ENCODE measurements around the gene AP1B1. TPM values are rescaled to one million over a fixed set of nuclear protein-coding genes. Genes with fewer than 3 reads are reported as not detected.

AP1B1 gene
- total and polyA plus RNA-seq, 2 of the 13 experiments (the other 11 are each of a cell fraction or from before 2014, with no cell fraction given), result 26.6 to 29.7 TPM

GRCh38 chr22:29306175-29306834 is 82.1 kb downstream of the AP1B1 start, which contains the start of gene GAS2L1 (continued):
- TF ChIP-seq MYC (CRISPR knock-in tag; IDR thresholded peaks at IDR 0.05; ENCODE audit: borderline replicate concordance) (peak; percentile 73; the same call in 1 of the 2 replicates), GFI1 (CRISPR knock-in tag; IDR thresholded peaks at IDR 0.05; ENCODE audit: borderline replicate concordance) (peak; percentile 66; the same call in 1 of the 2 replicates), ZNF563 (CRISPR knock-in tag; IDR thresholded peaks at IDR 0.05) (peak; percentile 40; the same call in 1 of the 2 replicates), TFDP1 (CRISPR knock-in tag; IDR thresholded peaks at IDR 0.05; ENCODE audit: borderline replicate concordance) (peak; percentile 78; the same call in 1 of the 2 replicates), PITX1 (CRISPR knock-in tag; IDR thresholded peaks at IDR 0.05) (0 out of 2 replicates have a peak, but pooled peaks have one; percentile 39), PAXIP1 (CRISPR knock-in tag; conservative IDR thresholded peaks at IDR 0.05) (peak; percentile 28), PHF8 (CRISPR knock-in tag; IDR thresholded peaks at IDR 0.05) (peak; percentile 14; the same call in 1 of the 2 replicates), FOXJ3 (CRISPR knock-in tag; IDR thresholded peaks at IDR 0.05; ENCODE audit: borderline replicate concordance) (no peak), ETV5 (CRISPR knock-in tag; IDR thresholded peaks at IDR 0.05; ENCODE audit: borderline replicate concordance) (peak; percentile 43; the same call in 1 of the 2 replicates), JUND (CRISPR knock-in tag; IDR thresholded peaks at IDR 0.05) (no peak), BHLHE40 (IDR thresholded peaks at IDR 0.05; ENCODE audit: low read length) (no peak), ZNF207 (IDR thresholded peaks at IDR 0.05; ENCODE audit: borderline replicate concordance) (no peak), ZNF280B (CRISPR knock-in tag; IDR thresholded peaks at IDR 0.05; ENCODE audit: borderline replicate concordance) (no peak), ZNF280D (CRISPR knock-in tag; IDR thresholded peaks at IDR 0.05) (no peak; the same call in 1 of the 2 replicates), ZMYM2 (CRISPR knock-in tag; IDR thresholded peaks at IDR 0.05) (peak; percentile 78; the same call in 1 of the 2 replicates), POGZ (CRISPR knock-in tag; IDR thresholded peaks at IDR 0.05) (0 out of 2 replicates have a peak, but pooled peaks have one; percentile 8), HDAC1 (CRISPR knock-in tag; IDR thresholded peaks at IDR 0.05) (peak; percentile 57), SP5 (CRISPR knock-in tag; IDR thresholded peaks at IDR 0.05; ENCODE audit: borderline replicate concordance, low read depth) (peak; percentile 49; the same call in 1 of the 2 replicates), YY1 (IDR thresholded peaks at IDR 0.05; ENCODE audit: insufficient read depth, insufficient replicate concordance, low read depth, low read length) (peak; percentile 81), HOXA3 (CRISPR knock-in tag; IDR thresholded peaks at IDR 0.05) (peak; percentile 85)

All from HepG2 (cell line).